ENCODE data around the gene BEX2.
"Not testable (repeated sequence)": the region's sequence is repeated elsewhere in the genome, so short reads cannot be mapped to it uniquely, and the experiment has no call there.

The BEX2 gene

GRCh38 chrX:103310555-103311398, at the start of gene BEX2:
Gene BEX2 (minus strand): TSS chrX:103310990. CDS start chrX:103309976, 1,014 bp downstream.
- DNase-seq: peak; percentile 4

GRCh38 chrX:103360092-103360491, 49.3 kb upstream of the BEX2 start:
- no peak for DNase-seq

- DNase-seq: not testable (repeated sequence)
These were observed 48.8 kb upstream of the BEX2 start for GRCh38 chrX:103359605-103360004.

- no peak for DNase-seq
These were observed 47.1 kb upstream of the BEX2 start for GRCh38 chrX:103357871-103358270.

- DNase-seq: no peak
These were observed 46.1 kb upstream of the BEX2 start for GRCh38 chrX:103356858-103357257.

- no peak for DNase-seq
These were observed 45.5 kb upstream of the BEX2 start, which contains the start of gene TCEAL9 for GRCh38 chrX:103356130-103356798. Gene TCEAL9 (plus strand): TSS chrX:103356506. CDS start chrX:103357685, 1,179 bp downstream.

- DNase-seq: no peak
These were observed 37.0 kb upstream of the BEX2 start for GRCh38 chrX:103347682-103348397.

- DNase-seq: no peak
These were observed 33.8 kb upstream of the BEX2 start for GRCh38 chrX:103344606-103345005.

- no peak for DNase-seq
These were observed 32.3 kb upstream of the BEX2 start for GRCh38 chrX:103343105-103343504.

GRCh38 chrX:103338663-103339062, 27.9 kb upstream of the BEX2 start:
- DNase-seq: no peak

- no peak for DNase-seq
These were observed 20.0 kb upstream of the BEX2 start for GRCh38 chrX:103330681-103331288.

GRCh38 chrX:103329991-103330390, 19.2 kb upstream of the BEX2 start, which contains the start of gene TCEAL7:
Gene TCEAL7 (plus strand): TSS chrX:103330239. CDS start chrX:103331404, 1,165 bp downstream.
- no peak for DNase-seq

- DNase-seq: no peak
These were observed 600 bp upstream of the BEX2 start for GRCh38 chrX:103311399-103311780.

GRCh38 chrX:103309860-103310554, 783 bp downstream of the BEX2 start:
- DNase-seq: no peak

- not testable (repeated sequence) for DNase-seq
These were observed 5.1 kb downstream of the BEX2 start for GRCh38 chrX:103305666-103306065.

- DNase-seq: no peak
These were observed 6.1 kb downstream of the BEX2 start for GRCh38 chrX:103304705-103305104.

GRCh38 chrX:103293118-103293517, 17.7 kb downstream of the BEX2 start:
- DNase-seq: no peak

GRCh38 chrX:103279624-103280023, 31.2 kb downstream of the BEX2 start:
- no peak for DNase-seq

GRCh38 chrX:103276581-103277002, 34.2 kb downstream of the BEX2 start, which contains the start of gene TCEAL5:
Gene TCEAL5 (minus strand): TSS chrX:103276750. CDS start chrX:103274563, 2,187 bp downstream.
- DNase-seq: no peak

GRCh38 chrX:103275947-103276567, 34.7 kb downstream of the BEX2 start:
- no peak for DNase-seq

GRCh38 chrX:103274284-103274683, 36.5 kb downstream of the BEX2 start:
- no peak for DNase-seq

All from NCI-H187 treated with DMSO at 0.1 percent for 48 hours (cell line).